Upper lobe of left lung (tissue), 4 donors: ENCODE results near the gene GPALPP1.

Experiments
- EP300 ChIP-seq, 4 donors: sonication (generic); formaldehyde crosslinking; IDR thresholded peaks; one replicate each; pipeline ENCODE4 v1.5.1; 2017; ENCODE audit warnings: antibody characterized with exemption in 4 of 4, control low read depth in 2 of 4
- POLR2AphosphoS5 ChIP-seq, 2 donors: sonication (generic); formaldehyde crosslinking; IDR thresholded peaks; one replicate each; pipeline ENCODE4 v1.5.1; 2017; ENCODE audit warnings: antibody characterized with exemption in 2 of 2
- TF ChIP-seq, protein P1 (sequence below), 6 experiments: fragments of 450-650 bp in 4 of 6; fragments of 200-600 bp in 2 of 6; sonication (generic) in 2 of 6; IDR thresholded peaks; one replicate each; pipeline ENCODE4 v1.5.1; 2016 to 2019; ENCODE audit warnings: antibody characterized with exemption in 6 of 6

- TF ChIP-seq, protein P1, sequence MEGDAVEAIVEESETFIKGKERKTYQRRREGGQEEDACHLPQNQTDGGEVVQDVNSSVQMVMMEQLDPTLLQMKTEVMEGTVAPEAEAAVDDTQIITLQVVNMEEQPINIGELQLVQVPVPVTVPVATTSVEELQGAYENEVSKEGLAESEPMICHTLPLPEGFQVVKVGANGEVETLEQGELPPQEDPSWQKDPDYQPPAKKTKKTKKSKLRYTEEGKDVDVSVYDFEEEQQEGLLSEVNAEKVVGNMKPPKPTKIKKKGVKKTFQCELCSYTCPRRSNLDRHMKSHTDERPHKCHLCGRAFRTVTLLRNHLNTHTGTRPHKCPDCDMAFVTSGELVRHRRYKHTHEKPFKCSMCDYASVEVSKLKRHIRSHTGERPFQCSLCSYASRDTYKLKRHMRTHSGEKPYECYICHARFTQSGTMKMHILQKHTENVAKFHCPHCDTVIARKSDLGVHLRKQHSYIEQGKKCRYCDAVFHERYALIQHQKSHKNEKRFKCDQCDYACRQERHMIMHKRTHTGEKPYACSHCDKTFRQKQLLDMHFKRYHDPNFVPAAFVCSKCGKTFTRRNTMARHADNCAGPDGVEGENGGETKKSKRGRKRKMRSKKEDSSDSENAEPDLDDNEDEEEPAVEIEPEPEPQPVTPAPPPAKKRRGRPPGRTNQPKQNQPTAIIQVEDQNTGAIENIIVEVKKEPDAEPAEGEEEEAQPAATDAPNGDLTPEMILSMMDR (IDR thresholded peaks at IDR 0.05): no peak
- TF ChIP-seq POLR2AphosphoS5 (IDR thresholded peaks at IDR 0.05) (no peak), EP300 (IDR thresholded peaks at IDR 0.05) (no peak)
These were observed 17.9 kb downstream of the GPALPP1 start for GRCh38 chr13:45007225-45007624.
